Gastroesophageal sphincter (tissue), 2 donors: ENCODE measurements around the gene NR4A1.

Experiments
- EP300 ChIP-seq: sonication (generic); formaldehyde crosslinking; IDR thresholded peaks from one replicate; pipeline ENCODE4 v1.6.1; 2017; ENCODE audit warnings: antibody characterized with exemption, mild to moderate bottlenecking
- POLR2AphosphoS5 ChIP-seq: sonication (generic); formaldehyde crosslinking; IDR thresholded peaks from one replicate; pipeline ENCODE4 v1.6.1; 2017; ENCODE audit warnings: antibody characterized with exemption

- TF ChIP-seq POLR2AphosphoS5: no peak
- TF ChIP-seq EP300: no peak
These were observed 30.5 kb upstream of the NR4A1 start for GRCh38 chr12:52020539-52021336.
